SK-N-SH (cell line): ENCODE results near the gene BMP7. TPM values are rescaled to one million over a fixed set of nuclear protein-coding genes. Genes with fewer than 3 reads are reported as not detected.

ENCODE experiments used
- CTCF ChIA-PET: fragments of 300-600, 350-600 bp; formaldehyde crosslinking; extraction: SDS; loops from one replicate; lab custom pipeline; 2021; lab: Yijun Ruan, JAX
- POLR2A ChIA-PET: fragments of 350-600 bp; sonication (Branson Sonifier 250); formaldehyde crosslinking; extraction: SDS; loops from one replicate; lab custom pipeline; 2020; ENCODE audit warnings: antibody characterized with exemption, inconsistent platforms; lab: Yijun Ruan, JAX
- DNase-seq: peaks from one replicate; pipeline ENCODE4 v3.0.0; 2012
- H2AFZ ChIP-seq: fragments of 200-600 bp; sonication (generic); 2 replicates; pipeline ENCODE4 v1.8.1; 2016; ENCODE audit warnings: antibody characterized with exemption, mild to moderate bottlenecking, low read depth
- H3F3A ChIP-seq: fragments of 200-600 bp; sonication (generic); replicated peaks from 2 replicates; pipeline ENCODE3; 2016; ENCODE audit warnings: antibody characterized with exemption, mild to moderate bottlenecking; ENCODE audit not compliant: insufficient read depth
- H3K27ac ChIP-seq, 2 experiments: fragments of 200-500 bp in 1 of 2; fragments of 200-600 bp in 1 of 2; sonication (Bioruptor generic) in 1 of 2; sonication (generic), shearing (Covaris generic) in 1 of 2; 2 replicates each; pipeline versions ENCODE4 v1.5.1 to v1.6.1; 2014 to 2016; ENCODE audit warnings: low read depth in 2 of 2, inconsistent platforms in 1 of 2, low read length in 1 of 2, mild to moderate bottlenecking in 1 of 2, mixed read lengths in 1 of 2
- H3K27me3 ChIP-seq: fragments of 200-600 bp; sonication (generic), shearing (Covaris generic); 2 replicates; pipeline ENCODE4 v1.6.1; 2016; ENCODE audit warnings: mixed run types; ENCODE audit not compliant: insufficient read depth
- H3K36me3 ChIP-seq, 2 experiments: fragments of 200-500 bp in 1 of 2; fragments of 200-600 bp in 1 of 2; sonication (Bioruptor generic) in 1 of 2; sonication (generic) in 1 of 2; replicated peaks in 1 of 2; 2 replicates each; pipeline versions ENCODE3 to v1.5.1; 2014 to 2016; ENCODE audit warnings: low read length in 1 of 2, mild to moderate bottlenecking in 1 of 2; ENCODE audit not compliant: insufficient read depth in 2 of 2, control insufficient read depth in 1 of 2
- H3K4me1 ChIP-seq, 2 experiments: fragments of 200-500 bp in 1 of 2; fragments of 200-600 bp in 1 of 2; sonication (Bioruptor generic) in 1 of 2; sonication (generic), shearing (Covaris generic) in 1 of 2; 2 replicates each; pipeline versions ENCODE4 v1.5.1 to v1.6.1; 2014 to 2016; ENCODE audit warnings: low read depth in 1 of 2, low read length in 1 of 2, mixed run types in 1 of 2; ENCODE audit not compliant: insufficient read depth in 2 of 2, control insufficient read depth in 1 of 2
- H3K4me2 ChIP-seq: fragments of 200-600 bp; sonication (generic), shearing (Covaris generic); 2 replicates; pipeline ENCODE4 v1.6.1; 2017; ENCODE audit warnings: mixed run types
- H3K4me3 ChIP-seq, 2 experiments: fragments of 200-500 bp in 1 of 2; fragments of 200-600 bp in 1 of 2; sonication (Bioruptor generic) in 1 of 2; sonication (generic), shearing (Covaris generic) in 1 of 2; 2 replicates each; pipeline versions ENCODE4 v1.5.1 to v1.8.1; 2014 to 2016; ENCODE audit warnings: low read depth in 2 of 2, inconsistent platforms in 1 of 2, low read length in 1 of 2, mild to moderate bottlenecking in 1 of 2, mixed read lengths in 1 of 2, moderate library complexity in 1 of 2
- H3K79me2 ChIP-seq: fragments of 200-600 bp; sonication (generic); 2 replicates; pipeline ENCODE4 v1.8.1; 2017; ENCODE audit warnings: mild to moderate bottlenecking; ENCODE audit not compliant: insufficient read depth
- H3K9ac ChIP-seq: fragments of 200-600 bp; sonication (generic); 2 replicates; pipeline ENCODE4 v1.6.1; 2017; ENCODE audit warnings: mixed run types
- H3K9me2 ChIP-seq: fragments of 200-600 bp; sonication (generic); 2 replicates; pipeline ENCODE4 v1.6.1; 2017; ENCODE audit warnings: mixed run types
- H3K9me3 ChIP-seq: fragments of 200-600 bp; sonication (generic); 2 replicates; pipeline ENCODE4 v1.6.1; 2017; ENCODE audit warnings: mixed run types, mild to moderate bottlenecking, moderate library complexity
- H4K20me1 ChIP-seq: fragments of 200-600 bp; sonication (generic); 2 replicates; pipeline ENCODE4 v1.6.1; 2017; ENCODE audit warnings: mild to moderate bottlenecking, mixed run types; ENCODE audit not compliant: insufficient read depth
- CHD2 ChIP-seq: fragments of 150-350 bp; IDR thresholded peaks from 2 replicates; pipeline ENCODE4 v1.6.1; 2018; ENCODE audit warnings: low read length; ENCODE audit not compliant: partially characterized antibody
- EP300 ChIP-seq, 2 experiments: IDR thresholded peaks; 2 replicates each; pipeline versions ENCODE4 v1.4.0 to v1.6.1; 2012; ENCODE audit warnings: borderline replicate concordance in 1 of 2, low read depth in 1 of 2, low read length in 1 of 2
- EZH2phosphoT487 ChIP-seq: fragments of 200-600 bp; sonication (generic); IDR thresholded peaks from 2 replicates; pipeline ENCODE4 v1.6.1; 2017; ENCODE audit warnings: low read depth, mixed run types, mild to moderate bottlenecking, antibody characterized with exemption, moderate library complexity, borderline replicate concordance
- FOXJ3 ChIP-seq: sonication (generic); formaldehyde crosslinking; IDR thresholded peaks from 2 replicates; pipeline ENCODE4 v1.5.1; 2020; ENCODE audit warnings: mild to moderate bottlenecking, missing genetic modification reagents
- FOXM1 ChIP-seq: IDR thresholded peaks from 2 replicates; pipeline ENCODE4 v1.4.0; 2012; ENCODE audit warnings: low read depth, mild to moderate bottlenecking
- IRF3 ChIP-seq: fragments of 150-350 bp; IDR thresholded peaks from 2 replicates; pipeline ENCODE4 v1.6.1; 2016; ENCODE audit warnings: mild to moderate bottlenecking, low read depth, low read length
- JUND ChIP-seq: IDR thresholded peaks from 2 replicates; pipeline ENCODE4 v1.4.0; 2012
- MXI1 ChIP-seq: IDR thresholded peaks from 2 replicates; pipeline ENCODE4 v1.6.1; 2012; ENCODE audit warnings: mild to moderate bottlenecking, low read depth, low read length, improper control_type of control experiment
- NRF1 ChIP-seq: IDR thresholded peaks from 2 replicates; pipeline ENCODE4 v1.6.1; 2012; ENCODE audit warnings: low read depth, mild to moderate bottlenecking, low read length
- POLR2AphosphoS5 ChIP-seq: IDR thresholded peaks from 2 replicates; pipeline ENCODE4 v1.6.1; 2012; ENCODE audit warnings: low read depth, low read length
- REST ChIP-seq: IDR thresholded peaks from 2 replicates; pipeline ENCODE4 v1.6.1; 2012; ENCODE audit warnings: mild to moderate bottlenecking, low read depth, low read length, moderate library complexity
- SIN3A ChIP-seq: IDR thresholded peaks from 2 replicates; pipeline ENCODE4 v1.6.1; 2012; ENCODE audit warnings: low read depth, mild to moderate bottlenecking, low read length, moderate library complexity, borderline replicate concordance
- SMC3 ChIP-seq: IDR thresholded peaks from 2 replicates; pipeline ENCODE4 v1.6.1; 2012; ENCODE audit warnings: low read depth, low read length, improper control_type of control experiment
- TAF1 ChIP-seq: IDR thresholded peaks from 2 replicates; pipeline ENCODE4 v1.6.1; 2012; ENCODE audit warnings: low read depth, mild to moderate bottlenecking, low read length, moderate library complexity, borderline replicate concordance
- TCF12 ChIP-seq: IDR thresholded peaks from 2 replicates; pipeline ENCODE4 v1.4.0; 2012
- TEAD4 ChIP-seq: IDR thresholded peaks from 2 replicates; pipeline ENCODE4 v1.4.0; 2012; ENCODE audit warnings: mild to moderate bottlenecking, borderline replicate concordance; ENCODE audit not compliant: insufficient read depth
- USF1 ChIP-seq: IDR thresholded peaks from 2 replicates; pipeline ENCODE4 v1.4.0; 2012; ENCODE audit warnings: low read depth, borderline replicate concordance
- YY1 ChIP-seq: IDR thresholded peaks from 2 replicates; pipeline ENCODE4 v1.4.0; 2012; ENCODE audit warnings: low read depth, mild to moderate bottlenecking
- WGBS: methylation state at CpG from one replicate; pipeline ENCODE4 v1.1.6; 2017; ENCODE audit warnings: low lambda C conversion rate; 5-methylcytosine and 5-hydroxymethylcytosine counted together
- polyA plus RNA-seq, 3 experiments: library from polyadenylated mRNA; depleted of rRNA; stranded (reverse); fragments of >200 nt; gene quantifications; 2 replicates each; pipeline ENCODE4 v1.2.3, GENCODE V29; 2012
- TF ChIP-seq, protein P1 (sequence below): IDR thresholded peaks from 2 replicates; pipeline ENCODE4; 2012

BMP7 gene
- polyA plus RNA-seq, 1 of the 3 experiments (the other 2 are of a cell fraction): not detected

- WGBS: 25% methylated on average over 1 of the region's 1 CpG
- ChIA-PET CTCF (interaction anchor here (1.1 kb wide), 1 partner anchor 11 kb away, joined by 3 read pairs; no protein-coding TSS in a partner anchor), POLR2A (no interaction called here)
- no peak overlapping the region for H3K9ac ChIP-seq
- peaks cover 5% of the 10 kb centered on the region; the same call in 1 of the 2 replicates for H3K27me3 ChIP-seq
- no peak overlapping the region for H2AFZ ChIP-seq
- H3K9me3 ChIP-seq: no peaks in the 10 kb centered on the region
- no peaks in the 10 kb centered on the region for H3K36me3 ChIP-seq
- H3K4me1 ChIP-seq: peaks cover 4 to 29% of the 10 kb centered on the region in 2 experiments; a peak in 3 of 4 replicates
- no peak overlapping the region for H3K4me3 ChIP-seq
- no peaks in the 10 kb centered on the region for H4K20me1 ChIP-seq
- DNase-seq: no peak
- no peaks in the 10 kb centered on the region for H3K79me2 ChIP-seq
- H3K27ac ChIP-seq: no peak overlapping the region
- no peaks in the 10 kb centered on the region for H3F3A ChIP-seq
- TF ChIP-seq MXI1 (no peak), JUND (no peak), YY1 (no peak), FOXJ3 (CRISPR knock-in tag) (no peak), EP300 (IDR thresholded peaks at IDR 0.05; ENCODE audit: borderline replicate concordance in 1 of 2, low read depth in 1 of 2, low read length in 1 of 2) (no peak), POLR2AphosphoS5 (no peak), SIN3A (no peak)
- TF ChIP-seq, protein P1, sequence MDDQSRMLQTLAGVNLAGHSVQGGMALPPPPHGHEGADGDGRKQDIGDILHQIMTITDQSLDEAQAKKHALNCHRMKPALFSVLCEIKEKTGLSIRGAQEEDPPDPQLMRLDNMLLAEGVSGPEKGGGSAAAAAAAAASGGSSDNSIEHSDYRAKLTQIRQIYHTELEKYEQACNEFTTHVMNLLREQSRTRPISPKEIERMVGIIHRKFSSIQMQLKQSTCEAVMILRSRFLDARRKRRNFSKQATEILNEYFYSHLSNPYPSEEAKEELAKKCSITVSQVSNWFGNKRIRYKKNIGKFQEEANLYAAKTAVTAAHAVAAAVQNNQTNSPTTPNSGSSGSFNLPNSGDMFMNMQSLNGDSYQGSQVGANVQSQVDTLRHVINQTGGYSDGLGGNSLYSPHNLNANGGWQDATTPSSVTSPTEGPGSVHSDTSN: no peak
- H3K4me2 ChIP-seq: no peak overlapping the region
- H3K9me2 ChIP-seq: no peaks in the 10 kb centered on the region
Observed at GRCh38 chr20:57255183-57255582, 11.3 kb downstream of the BMP7 start.

GRCh38 chr20:57252559-57253162 is 13.8 kb downstream of the BMP7 start:
- POLR2A ChIA-PET: no interaction called here
- DNase-seq: no peak
- 37% methylated on average over 8 of the region's 8 CpGs for WGBS
- H3K9me3 ChIP-seq: no peaks in the 10 kb centered on the region
- H2AFZ ChIP-seq: no peak overlapping the region
- peaks cover 0 to 18% of the 10 kb centered on the region in 2 experiments; a peak in 2 of 4 replicates for H3K4me1 ChIP-seq
- no peaks in the 10 kb centered on the region for H3K79me2 ChIP-seq
- CTCF ChIA-PET: interaction anchor here (0.6 to 1.7 kb wide), 8 partner anchors 8 to 162 kb away, joined by 3 to 8 read pairs (median 3); no protein-coding TSS in a partner anchor
- no peaks in the 10 kb centered on the region for H3F3A ChIP-seq
- no peaks in the 10 kb centered on the region for H3K36me3 ChIP-seq
- H3K9ac ChIP-seq: no peak overlapping the region
- no peaks in the 10 kb centered on the region for H3K27me3 ChIP-seq
- H3K4me2 ChIP-seq: no peak overlapping the region
- H3K4me3 ChIP-seq: no peak overlapping the region
- no peaks in the 10 kb centered on the region for H3K9me2 ChIP-seq
- no peaks in the 10 kb centered on the region for H4K20me1 ChIP-seq
- no peak overlapping the region for H3K27ac ChIP-seq
- no peak for TF ChIP-seq NRF1
- TF ChIP-seq REST: no peak
- TF ChIP-seq TAF1: no peak
- TF ChIP-seq MXI1: no peak
- no peak for TF ChIP-seq FOXM1
- no peak for TF ChIP-seq POLR2AphosphoS5
- no peak for TF ChIP-seq TEAD4
- no peak for TF ChIP-seq CHD2
- TF ChIP-seq EZH2phosphoT487: no peak
- no peak for TF ChIP-seq SIN3A
- TF ChIP-seq IRF3: no peak
- no peak for TF ChIP-seq SMC3
- no peak for TF ChIP-seq USF1
- TF ChIP-seq, protein P1: no peak
- TF ChIP-seq TCF12: no peak
